SH-SY5Y (cell line): ENCODE data around the gene DOCK10.

ENCODE experiments used
- GATA2 ChIP-seq: IDR thresholded peaks from 2 replicates; pipeline ENCODE4 v1.6.1; 2011; ENCODE audit warnings: mild to moderate bottlenecking, low read depth, low read length
- GATA3 ChIP-seq: IDR thresholded peaks from 2 replicates; pipeline ENCODE4 v1.6.1; 2011; ENCODE audit warnings: low read depth, mild to moderate bottlenecking, low read length, moderate library complexity

DNA sequence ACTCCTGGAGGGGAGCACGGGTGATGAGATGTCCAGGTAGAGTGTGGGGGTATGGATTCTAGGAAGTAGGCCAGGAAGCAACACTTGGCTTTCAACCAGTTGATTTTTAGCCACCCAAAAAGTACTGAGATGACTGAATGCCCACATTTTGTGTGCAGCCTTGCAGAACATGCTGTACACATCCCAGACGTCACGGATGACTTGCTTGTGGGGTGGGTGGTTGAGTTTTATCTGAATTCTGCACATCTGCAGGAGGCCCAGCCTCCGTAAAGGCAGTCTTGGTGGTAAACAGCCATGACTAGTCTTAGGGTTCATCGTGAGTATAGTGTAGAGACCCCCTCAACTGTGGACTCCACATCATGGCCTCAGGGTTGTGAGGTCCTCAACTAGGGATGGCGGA, 272.8 kb downstream of the DOCK10 start:
- TF ChIP-seq GATA3 (no peak), GATA2 (no peak)
